Glutamatergic neuron (in vitro differentiated cells): ENCODE data around the gene HYOU1. TPM values are rescaled to one million over a fixed set of nuclear protein-coding genes. Genes with fewer than 3 reads are reported as not detected.
A peak's percentile ranks its signal among the peaks of the same experiment; 100 is the strongest.

ENCODE experiments used
- DNase-seq: peaks from one replicate; pipeline ENCODE4 v3.0.0; 2022
- H3K27ac Mint-ChIP-seq: one replicate; pipeline ENCODE4 v1.8.0; 2020; ENCODE audit warnings: mild to moderate bottlenecking, mixed read lengths, inconsistent platforms; ENCODE audit not compliant: unreplicated experiment
- H3K27me3 Mint-ChIP-seq: one replicate; pipeline ENCODE4 v1.8.0; 2020; ENCODE audit warnings: mild to moderate bottlenecking, moderate library complexity, mixed read lengths, inconsistent platforms; ENCODE audit not compliant: unreplicated experiment
- H3K36me3 Mint-ChIP-seq: one replicate; pipeline ENCODE4 v1.8.0; 2020; ENCODE audit warnings: mild to moderate bottlenecking, mixed read lengths, inconsistent platforms; ENCODE audit not compliant: unreplicated experiment
- H3K4me1 Mint-ChIP-seq: one replicate; pipeline ENCODE4 v1.8.0; 2020; ENCODE audit warnings: mild to moderate bottlenecking, low read depth, mixed read lengths, inconsistent platforms; ENCODE audit not compliant: unreplicated experiment
- H3K4me3 Mint-ChIP-seq: one replicate; pipeline ENCODE4 v1.8.0; 2020; ENCODE audit warnings: mild to moderate bottlenecking, mixed read lengths, inconsistent platforms; ENCODE audit not compliant: unreplicated experiment
- H3K9me3 Mint-ChIP-seq: one replicate; pipeline ENCODE4 v1.8.0; 2020; ENCODE audit warnings: mild to moderate bottlenecking, moderate library complexity, mixed read lengths, inconsistent platforms; ENCODE audit not compliant: unreplicated experiment
- total RNA-seq: library from RNA; stranded (reverse); fragmentation: NEBNext Ultra II Directional; extraction: Animal tissue kit (Norgen Biotek cat#: 25700); gene quantifications from one replicate; pipeline ENCODE4 v1.2.1, GENCODE V29; 2021; ENCODE audit not compliant: unreplicated experiment
- TF ChIP-seq, protein P1 (sequence below): fragments of 200-600 bp; sonication (generic); IDR thresholded peaks from one replicate; pipeline ENCODE4 v1.5.0; 2021; ENCODE audit not compliant: partially characterized antibody, unreplicated experiment

The HYOU1 gene
- total RNA-seq, 1 donor from 2014 or later: 193 TPM

DNA sequence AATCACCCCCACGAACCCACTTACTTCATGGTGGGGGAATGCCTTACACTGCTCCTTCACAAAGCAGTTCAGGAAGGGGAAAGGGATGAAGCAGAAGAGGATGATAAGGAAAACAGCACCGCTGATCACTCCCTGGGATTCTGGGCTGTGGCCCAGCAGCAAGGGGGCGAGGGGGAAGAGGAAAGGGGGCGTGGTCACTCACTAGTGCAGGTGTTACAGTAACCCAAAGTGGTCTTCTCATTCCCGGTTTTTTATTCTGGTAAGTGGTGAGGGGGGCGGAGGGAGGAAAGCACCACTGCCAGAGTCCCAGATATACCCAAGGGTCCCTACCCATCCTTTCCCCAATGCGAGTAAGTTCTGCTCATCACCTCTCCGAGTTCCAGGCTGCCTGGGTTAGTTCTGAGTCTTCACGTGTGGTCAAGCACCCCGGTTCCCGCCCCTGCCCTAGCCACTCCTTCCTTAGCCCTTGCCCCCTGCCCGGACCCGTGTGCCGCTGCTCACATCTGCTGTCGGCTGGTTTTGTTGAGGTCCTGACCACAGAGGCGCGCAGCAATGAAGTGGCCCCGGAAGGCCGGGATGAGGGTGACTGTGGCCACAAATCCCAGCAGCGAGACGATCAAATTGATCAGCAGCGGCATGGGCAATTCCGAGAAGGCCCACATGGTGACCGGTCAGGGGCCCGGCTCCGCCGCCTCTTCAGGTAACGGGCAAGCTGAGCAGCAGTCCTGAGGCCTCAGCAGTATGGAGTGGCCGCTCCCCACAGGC lies 44.2 kb upstream of the HYOU1 start:
- TF ChIP-seq, protein P1, sequence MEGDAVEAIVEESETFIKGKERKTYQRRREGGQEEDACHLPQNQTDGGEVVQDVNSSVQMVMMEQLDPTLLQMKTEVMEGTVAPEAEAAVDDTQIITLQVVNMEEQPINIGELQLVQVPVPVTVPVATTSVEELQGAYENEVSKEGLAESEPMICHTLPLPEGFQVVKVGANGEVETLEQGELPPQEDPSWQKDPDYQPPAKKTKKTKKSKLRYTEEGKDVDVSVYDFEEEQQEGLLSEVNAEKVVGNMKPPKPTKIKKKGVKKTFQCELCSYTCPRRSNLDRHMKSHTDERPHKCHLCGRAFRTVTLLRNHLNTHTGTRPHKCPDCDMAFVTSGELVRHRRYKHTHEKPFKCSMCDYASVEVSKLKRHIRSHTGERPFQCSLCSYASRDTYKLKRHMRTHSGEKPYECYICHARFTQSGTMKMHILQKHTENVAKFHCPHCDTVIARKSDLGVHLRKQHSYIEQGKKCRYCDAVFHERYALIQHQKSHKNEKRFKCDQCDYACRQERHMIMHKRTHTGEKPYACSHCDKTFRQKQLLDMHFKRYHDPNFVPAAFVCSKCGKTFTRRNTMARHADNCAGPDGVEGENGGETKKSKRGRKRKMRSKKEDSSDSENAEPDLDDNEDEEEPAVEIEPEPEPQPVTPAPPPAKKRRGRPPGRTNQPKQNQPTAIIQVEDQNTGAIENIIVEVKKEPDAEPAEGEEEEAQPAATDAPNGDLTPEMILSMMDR: no peak
- no peaks in the 10 kb centered on the region for H3K36me3 Mint-ChIP-seq
- peaks cover 14% of the 10 kb centered on the region for H3K9me3 Mint-ChIP-seq
- peaks cover 24% of the 10 kb centered on the region for H3K4me1 Mint-ChIP-seq
- DNase-seq: no peak
- peaks cover 10% of the 10 kb centered on the region for H3K27me3 Mint-ChIP-seq
- H3K27ac Mint-ChIP-seq: peak overlapping the region; percentile 99
- H3K4me3 Mint-ChIP-seq: peak overlapping the region; percentile 91

DNA sequence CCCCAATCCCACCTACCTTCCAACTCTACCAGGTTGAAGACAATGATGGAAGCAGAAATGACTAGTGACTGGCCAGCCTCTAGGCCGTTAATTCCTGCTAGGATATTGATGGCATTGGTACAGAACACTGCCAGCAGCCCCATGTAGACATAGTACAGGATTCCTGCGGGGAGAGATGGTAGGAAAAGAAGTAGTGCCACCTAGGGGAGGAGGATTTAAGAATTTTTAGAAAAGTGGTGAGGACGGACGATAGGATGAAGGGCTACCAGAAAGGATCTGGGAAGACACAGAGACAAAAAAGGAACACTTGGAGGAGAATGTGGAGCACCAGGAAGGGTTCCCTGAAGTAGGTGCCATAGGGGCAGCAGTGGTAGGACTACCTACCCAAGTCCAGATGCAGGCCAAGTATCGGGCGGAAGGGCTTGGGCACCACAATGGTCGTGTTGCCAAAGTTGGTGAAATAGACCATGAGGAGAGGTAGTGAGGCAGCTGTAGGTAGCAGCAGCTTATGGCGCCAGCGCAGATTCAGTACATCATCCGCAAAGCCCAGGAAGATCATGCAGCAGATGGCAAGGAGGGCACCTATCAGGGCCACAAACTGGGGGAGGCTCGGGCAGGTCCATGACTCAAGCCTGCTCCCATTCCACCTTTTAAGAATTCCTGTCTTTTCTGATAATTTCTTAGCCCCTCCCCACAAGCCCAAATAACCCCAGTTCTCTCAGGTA lies 43.4 kb upstream of the HYOU1 start:
- DNase-seq: no peak
- peaks cover 24% of the 10 kb centered on the region for H3K4me1 Mint-ChIP-seq
- peaks cover 15% of the 10 kb centered on the region for H3K27me3 Mint-ChIP-seq
- H3K36me3 Mint-ChIP-seq: no peaks in the 10 kb centered on the region
- peak overlapping the region; percentile 91 for H3K4me3 Mint-ChIP-seq
- peaks cover 19% of the 10 kb centered on the region for H3K9me3 Mint-ChIP-seq
- peak overlapping the region; percentile 35 for H3K27ac Mint-ChIP-seq
- TF ChIP-seq, protein P1: no peak

DNA sequence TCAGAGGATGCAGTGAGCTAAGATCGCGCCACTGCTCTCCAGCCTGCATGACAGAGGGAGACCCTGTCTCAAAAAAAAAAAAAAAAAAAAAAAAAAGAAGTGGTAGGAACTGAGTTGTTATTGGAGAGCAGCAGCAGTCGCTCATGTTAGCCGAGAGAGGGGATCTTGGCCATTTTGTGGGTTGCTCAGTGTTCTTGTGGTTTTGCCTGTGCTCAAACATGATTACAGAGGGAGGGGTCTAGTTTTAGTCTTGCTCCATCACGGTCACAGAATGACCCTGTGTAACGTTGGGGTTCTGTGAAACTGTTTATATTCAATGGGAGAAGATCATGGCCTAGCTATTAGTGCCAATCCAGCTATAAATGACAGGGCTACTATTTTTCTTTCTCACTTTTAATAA lies 42.7 kb upstream of the HYOU1 start:
- Mint-ChIP-seq H3K4me3 (peak overlapping the region; percentile 91), H3K27ac (no peak overlapping the region)

DNA sequence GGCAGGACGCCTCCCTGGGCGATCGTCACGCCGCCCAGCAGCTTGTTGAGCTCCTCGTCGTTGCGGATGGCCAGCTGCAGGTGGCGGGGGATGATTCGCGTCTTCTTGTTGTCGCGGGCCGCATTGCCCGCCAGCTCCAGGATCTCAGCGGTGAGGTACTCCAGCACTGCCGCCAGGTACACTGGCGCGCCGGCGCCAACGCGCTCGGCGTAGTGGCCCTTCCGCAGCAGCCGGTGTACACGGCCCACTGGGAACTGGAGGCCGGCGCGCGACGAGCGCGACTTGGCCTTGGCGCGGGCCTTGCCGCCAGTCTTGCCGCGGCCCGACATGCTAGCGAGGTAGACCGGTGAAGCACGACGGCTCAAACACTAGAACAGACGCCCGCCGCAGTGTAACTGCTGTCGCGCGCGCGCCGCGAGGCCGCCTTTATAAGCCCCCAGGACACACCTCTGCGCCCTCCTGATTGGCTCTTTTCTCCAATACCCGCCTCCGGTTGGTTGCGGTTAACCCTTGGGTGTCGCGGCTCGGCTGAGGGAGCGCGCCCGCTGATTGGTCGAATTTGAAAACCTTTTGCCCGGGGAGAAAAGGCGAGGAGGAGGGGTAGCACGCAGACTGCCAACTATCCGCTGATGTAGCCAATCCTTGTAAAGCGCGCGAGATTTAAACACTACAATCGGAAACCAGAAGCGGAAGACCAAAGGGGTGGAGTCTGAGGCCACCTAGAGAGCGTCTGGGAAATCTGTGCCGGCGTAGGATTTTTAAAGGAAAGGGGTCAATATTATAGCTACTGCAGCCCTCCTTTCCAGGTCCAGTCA lies 38.3 kb upstream of the HYOU1 start:
- H3K4me3 Mint-ChIP-seq: peak overlapping the region; percentile 87
- H3K9me3 Mint-ChIP-seq: peaks cover 10% of the 10 kb centered on the region
- peaks cover 8% of the 10 kb centered on the region for H3K27me3 Mint-ChIP-seq
- TF ChIP-seq, protein P1: peak; percentile 9
- DNase-seq: peak; percentile 97
- H3K27ac Mint-ChIP-seq: peak overlapping the region; percentile 81
- peaks cover 14% of the 10 kb centered on the region for H3K4me1 Mint-ChIP-seq
- no peaks in the 10 kb centered on the region for H3K36me3 Mint-ChIP-seq

More for the DNA sequence above, 42.7 kb upstream of the HYOU1 start:
- peaks cover 15% of the 10 kb centered on the region for H3K27me3 Mint-ChIP-seq
- peaks cover 21% of the 10 kb centered on the region for H3K9me3 Mint-ChIP-seq
- H3K4me1 Mint-ChIP-seq: peaks cover 19% of the 10 kb centered on the region
- H3K36me3 Mint-ChIP-seq: no peaks in the 10 kb centered on the region
- TF ChIP-seq, protein P1: no peak
- DNase-seq: no peak
